ENCODE data around the gene GALNT8. TPM values are rescaled to one million over a fixed set of nuclear protein-coding genes. Genes with fewer than 3 reads are reported as not detected.

The GALNT8 gene
- total and polyA plus RNA-seq, 2 of the 8 experiments (the other 6 are each of a cell fraction or from before 2014, with no cell fraction given): 4.7 to 8.3 TPM

GRCh38 chr12:4775936-4776335 is 55.7 kb downstream of the GALNT8 start:
- Histone ChIP-seq H2BK5ac (ENCODE audit: low read depth, low read length) (no peak overlapping the region), H3K23ac (ENCODE audit: insufficient read length) (no peak overlapping the region), H3K4me2 (ENCODE audit: insufficient read depth in 1 of 2, low read depth in 2 of 2, low read length in 2 of 2) (no peak overlapping the region), H2BK12ac (ENCODE audit: low read depth, low read length) (no peak overlapping the region), H3K9me3 (ENCODE audit: insufficient read depth in 2 of 2, low read depth in 1 of 2, low read length in 1 of 2) (no peaks in the 10 kb centered on the region), H3K79me1 (ENCODE audit: low read depth, low read length) (no peaks in the 10 kb centered on the region), H2BK15ac (ENCODE audit: low read length) (no peak overlapping the region), H2BK120ac (replicated peaks; ENCODE audit: low read depth, low read length) (no peak overlapping the region), H3K14ac (ENCODE audit: insufficient read length) (no peak overlapping the region), H2BK20ac (ENCODE audit: low read length) (no peak overlapping the region), H3K27me3 (replicated peaks in 1 of 4; ENCODE audit: control insufficient read depth in 3 of 4, extremely low read depth in 1 of 4, insufficient read depth in 3 of 4, low read length in 3 of 4) (no peaks in the 10 kb centered on the region), H3K4me1 (replicated peaks in 1 of 4; ENCODE audit: control insufficient read depth in 3 of 4, insufficient read depth in 4 of 4, low read length in 3 of 4) (no peaks in the 10 kb centered on the region), H2AK5ac (ENCODE audit: low read depth, low read length) (no peak overlapping the region), H3K36me3 (ENCODE audit: control insufficient read depth in 2 of 4, insufficient read depth in 4 of 4, low read length in 3 of 4) (no peaks in the 10 kb centered on the region; a peak in 1 of 8 replicates), H3K4me3 (ENCODE audit: extremely low read depth in 1 of 4, insufficient read depth in 2 of 4, low read depth in 3 of 4, low read length in 4 of 4) (no peak overlapping the region), H4K20me1 (replicated peaks in 1 of 2; ENCODE audit: control insufficient read depth in 1 of 2, insufficient read depth in 2 of 2, low read length in 2 of 2) (no peaks in the 10 kb centered on the region), H4K8ac (ENCODE audit: extremely low read depth, insufficient read depth, low read length) (no peak overlapping the region), H3K18ac (ENCODE audit: extremely low read depth, low read length) (no peak overlapping the region), H3K27ac (ENCODE audit: low read depth, low read length) (no peak overlapping the region), H3K9ac (replicated peaks in 1 of 4; ENCODE audit: extremely low read depth in 1 of 4, low read depth in 3 of 4, low read length in 3 of 4) (no peak overlapping the region), H4K5ac (ENCODE audit: insufficient read length, low read depth, low read length) (no peak overlapping the region), H3K79me2 (ENCODE audit: control insufficient read depth in 1 of 2, insufficient read depth in 2 of 2, low read length in 2 of 2) (no peaks in the 10 kb centered on the region), H3K23me2 (ENCODE audit: low read depth, low read length) (no peaks in the 10 kb centered on the region), H2AFZ (ENCODE audit: low read length) (no peak overlapping the region), H4K91ac (replicated peaks; ENCODE audit: insufficient read length, low read length) (no peak overlapping the region), H3K4ac (replicated peaks; ENCODE audit: insufficient read length, low read depth, low read length) (no peak overlapping the region), H3K56ac (replicated peaks; ENCODE audit: insufficient read length, low read depth, low read length) (no peak overlapping the region)
- ChIA-PET POLR2A (ENCODE audit: partially characterized antibody) (no interaction called here), CTCF (ENCODE audit: partially characterized antibody) (no interaction called here)
- FAIRE-seq (no peak), DNase-seq (ENCODE audit: low read depth in 1 of 2, low spot score in 2 of 2) (no peak)
- WGBS, 2 experiments (ENCODE audit: extremely low coverage in 1 of 2, insufficient coverage in 1 of 2, insufficient read length in 1 of 2, insufficient replicate concordance in 2 of 2, low coverage in 1 of 2, low lambda C conversion rate in 2 of 2, missing lambda C conversion rate in 1 of 2): 92% methylated on average over 4 of the region's 4 CpGs; no CpG with 5 or more reads in 1 of the 2 experiments
- TF ChIP-seq ASH2L (IDR thresholded peaks at IDR 0.05; ENCODE audit: low read length) (no peak), SIN3A (conservative IDR thresholded peaks at IDR 0.05 in 1 of 2, IDR thresholded peaks at IDR 0.05 in 1 of 2; ENCODE audit: low read depth in 1 of 2, low read length in 2 of 2) (no peak), CEBPB (IDR thresholded peaks at IDR 0.05; ENCODE audit: low read depth, low read length) (no peak), PHF8 (conservative IDR thresholded peaks at IDR 0.05; ENCODE audit: low read depth, low read length) (no peak), POLR2AphosphoS5 (IDR thresholded peaks at IDR 0.05; ENCODE audit: low read depth, low read length) (no peak), EP300 (IDR thresholded peaks at IDR 0.05; ENCODE audit: borderline replicate concordance in 1 of 2, low read depth in 2 of 2, low read length in 2 of 2) (no peak), GABPA (IDR thresholded peaks at IDR 0.05; ENCODE audit: borderline replicate concordance, insufficient read depth, low read length) (no peak), MAFK (IDR thresholded peaks at IDR 0.05; ENCODE audit: low read depth, low read length) (no peak), EZH2 (IDR thresholded peaks at IDR 0.05; ENCODE audit: low read depth, low read length, severe bottlenecking) (no peak), BCL11A (IDR thresholded peaks at IDR 0.05; ENCODE audit: low read depth in 2 of 2, low read length in 2 of 2) (no peak), SRF (IDR thresholded peaks at IDR 0.05; ENCODE audit: low read depth, low read length) (no peak), KDM4A (IDR thresholded peaks at IDR 0.05; ENCODE audit: low read depth, low read length, severe bottlenecking) (no peak), POU5F1 (IDR thresholded peaks at IDR 0.05; ENCODE audit: low read depth, low read length) (no peak), RAD21 (IDR thresholded peaks at IDR 0.05 in 1 of 2, conservative IDR thresholded peaks at IDR 0.05 in 1 of 2; ENCODE audit: low read depth in 2 of 2, low read length in 2 of 2) (no peak), BACH1 (IDR thresholded peaks at IDR 0.05; ENCODE audit: low read length) (no peak)

All from H1 (cell line).